HG02938 (cell line): ENCODE results near the gene CCDC106.

Experiments
- ATAC-seq: cut with Tn5 transposase; IDR thresholded peaks from one replicate; pipeline ENCODE4 v1.9.1; 2021; ENCODE audit warnings: mild to moderate bottlenecking, moderate library complexity; ENCODE audit not compliant: unreplicated experiment

Gene CCDC106

DNA sequence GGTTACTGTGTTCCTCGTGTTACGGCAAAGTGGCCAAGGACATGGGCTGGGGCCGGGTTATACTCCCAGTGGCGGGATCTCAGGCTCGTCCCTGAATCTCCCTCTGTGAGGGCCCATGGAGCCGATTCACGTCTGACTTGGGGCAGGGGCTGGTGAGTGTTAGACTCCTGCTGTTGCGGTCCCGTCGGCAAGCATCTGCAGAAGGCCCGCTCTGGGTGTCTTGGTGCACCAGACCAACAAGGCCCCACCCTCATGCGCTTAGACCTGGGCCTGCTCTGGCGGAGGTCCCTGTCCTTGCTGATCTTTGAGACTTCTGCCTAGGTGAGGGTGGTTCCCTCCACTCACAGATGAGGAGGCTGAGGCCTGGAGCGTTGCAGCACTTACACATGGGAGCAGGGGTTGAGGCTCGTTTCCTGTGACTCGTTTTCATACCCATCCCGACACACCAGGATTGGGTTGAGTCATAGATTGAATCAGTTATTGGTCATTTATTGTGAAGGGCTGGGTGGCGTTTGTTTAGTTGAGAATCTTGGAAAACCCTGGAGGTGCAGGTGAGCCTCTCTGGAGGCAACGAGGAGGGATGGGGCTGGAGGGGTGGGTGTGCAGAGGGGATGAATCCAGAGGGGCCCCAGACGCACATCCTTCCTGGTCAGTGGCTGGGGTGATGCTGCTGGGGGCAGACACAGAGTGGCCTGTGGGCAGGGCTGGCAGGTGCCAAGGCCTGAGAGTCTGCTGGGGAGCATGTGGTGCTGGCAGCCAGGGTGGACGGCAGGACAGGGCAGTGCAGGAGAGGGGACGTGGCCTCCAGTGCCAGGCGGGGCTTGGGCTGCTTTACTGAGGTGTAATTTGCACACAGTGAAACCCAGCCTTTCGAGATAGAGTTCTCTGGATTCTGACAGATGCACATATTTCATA is 31.6 kb downstream of the CCDC106 start:
- no peak for ATAC-seq

DNA sequence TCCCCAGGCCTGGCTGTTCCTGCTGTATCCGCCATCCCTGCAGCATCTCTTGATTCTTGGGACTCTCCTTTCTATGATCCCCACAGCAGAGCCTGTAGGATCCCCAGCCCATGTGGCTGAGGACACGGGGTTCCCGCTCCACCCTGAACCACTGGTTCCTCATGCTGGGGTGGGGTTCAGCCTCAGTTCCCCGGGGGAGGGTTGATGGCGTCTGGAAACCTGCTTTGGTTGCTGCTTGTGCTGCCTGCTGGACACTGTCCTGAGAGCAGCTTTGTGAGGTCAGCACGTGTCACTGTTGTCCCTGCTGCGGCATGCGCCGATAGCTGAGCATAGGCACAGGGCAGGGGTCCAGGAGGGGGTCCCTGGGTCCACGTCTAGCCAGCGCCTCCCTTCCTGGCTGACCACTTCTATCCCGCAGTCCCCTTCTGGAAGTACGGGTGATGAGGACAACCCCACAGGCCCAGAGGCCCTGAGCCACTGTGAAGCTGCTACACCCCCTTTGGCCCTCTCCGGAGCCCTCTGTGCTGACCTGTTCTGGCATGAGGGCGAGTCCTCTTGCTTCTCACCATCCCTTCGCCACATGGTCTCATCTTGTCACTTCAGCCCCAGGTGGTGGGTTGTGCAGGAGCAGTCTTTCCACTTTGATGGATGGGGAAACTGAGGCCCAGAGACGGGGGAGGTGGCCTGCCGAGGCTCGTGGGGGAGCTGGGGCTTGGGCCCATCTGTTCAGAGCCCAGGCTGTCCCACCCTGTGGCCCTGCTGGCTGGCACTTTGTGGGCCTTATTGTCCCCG is 32.5 kb downstream of the CCDC106 start:
- ATAC-seq = no peak

GRCh38 chr19:55681131-55682092 is 33.4 kb downstream of the CCDC106 start:
- ATAC-seq = no peak

DNA sequence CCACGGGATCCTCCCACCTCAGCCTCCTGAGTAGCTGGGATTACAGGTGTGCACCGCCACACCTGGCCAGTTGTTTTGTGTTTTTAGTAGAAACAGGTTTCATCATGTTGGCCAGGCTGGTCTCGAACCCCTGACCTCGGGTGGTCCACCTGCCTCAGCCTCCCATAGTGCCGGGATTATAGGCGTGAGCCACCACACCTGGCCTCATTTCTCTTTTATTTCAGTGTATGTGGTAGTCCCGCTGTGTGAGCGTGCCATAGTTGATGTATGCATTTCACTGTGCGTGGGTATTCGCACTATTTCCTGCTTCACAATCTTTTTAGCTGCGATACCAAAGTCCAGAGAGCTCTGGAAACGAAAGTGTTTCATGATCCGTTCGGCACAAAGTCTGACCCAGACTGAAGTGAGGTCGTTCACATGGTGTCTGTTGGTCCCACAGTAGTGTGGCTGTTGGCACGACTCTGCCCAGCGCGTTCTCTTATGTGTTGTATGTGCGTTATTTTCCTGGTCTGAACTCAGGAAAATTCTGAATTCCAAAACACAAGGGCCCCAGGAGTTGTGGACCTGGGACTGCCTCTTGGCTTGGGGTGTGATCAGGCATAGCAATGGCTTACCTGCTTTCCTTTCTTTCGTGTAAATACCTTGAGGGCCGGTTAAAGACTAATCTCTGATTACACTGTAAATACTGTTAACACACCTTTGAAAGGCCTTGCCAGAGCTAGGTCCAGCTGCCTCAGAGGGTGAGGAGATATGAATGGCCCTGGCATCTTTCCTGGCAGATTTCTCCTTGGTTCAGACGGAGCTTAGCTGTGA is 35.6 kb downstream of the CCDC106 start:
- ATAC-seq = no peak

DNA sequence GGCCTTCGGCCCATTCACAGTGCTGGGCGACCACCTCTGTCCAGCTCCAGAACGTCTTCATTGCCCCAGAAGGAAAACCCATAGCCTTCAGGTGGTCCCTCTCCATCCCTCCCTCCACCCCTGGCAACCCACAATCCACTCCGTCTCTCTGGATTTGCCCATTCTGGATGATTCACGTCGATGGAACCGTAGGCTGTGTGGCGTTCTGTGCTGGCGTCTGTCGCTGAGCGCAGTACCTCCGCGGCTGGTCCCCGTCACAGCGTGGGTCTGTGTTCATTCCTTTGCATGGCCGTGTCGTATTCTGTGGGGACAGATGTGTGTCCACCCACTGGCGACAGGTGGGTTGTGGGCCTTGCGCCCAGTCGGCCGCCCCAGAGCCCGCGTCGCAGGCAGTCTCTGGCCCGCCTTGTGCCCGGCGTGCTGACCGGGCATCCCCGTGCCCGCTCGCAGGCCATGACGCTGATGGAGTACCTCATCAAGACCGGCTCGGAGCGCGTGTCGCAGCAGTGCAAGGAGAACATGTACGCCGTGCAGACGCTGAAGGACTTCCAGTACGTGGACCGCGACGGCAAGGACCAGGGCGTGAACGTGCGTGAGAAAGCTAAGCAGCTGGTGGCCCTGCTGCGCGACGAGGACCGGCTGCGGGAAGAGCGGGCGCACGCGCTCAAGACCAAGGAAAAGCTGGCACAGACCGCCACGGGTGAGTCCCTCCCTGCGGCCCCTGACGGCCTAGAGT is 37.1 kb downstream of the CCDC106 start:
- no peak for ATAC-seq

DNA sequence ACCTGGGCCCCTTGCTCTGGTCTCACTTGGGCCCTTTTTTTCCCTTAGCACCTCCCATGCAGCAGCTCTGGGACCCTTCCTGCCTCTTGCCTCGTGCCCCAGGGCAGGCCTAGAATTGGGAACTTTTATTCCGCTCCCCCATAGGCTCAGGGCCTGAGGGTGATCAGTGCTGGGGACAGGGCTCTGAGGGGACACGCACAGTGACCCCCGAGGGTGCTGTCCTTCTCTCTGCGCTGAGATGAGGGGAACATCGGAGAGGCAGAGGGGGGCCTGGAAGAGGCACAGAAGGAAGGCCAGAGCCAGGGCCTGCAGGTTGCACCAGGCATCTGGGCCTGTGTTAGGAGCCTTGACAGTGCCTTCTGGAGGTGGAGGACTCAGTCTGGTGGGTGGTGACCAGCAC is 37.8 kb downstream of the CCDC106 start:
- no peak for ATAC-seq

DNA sequence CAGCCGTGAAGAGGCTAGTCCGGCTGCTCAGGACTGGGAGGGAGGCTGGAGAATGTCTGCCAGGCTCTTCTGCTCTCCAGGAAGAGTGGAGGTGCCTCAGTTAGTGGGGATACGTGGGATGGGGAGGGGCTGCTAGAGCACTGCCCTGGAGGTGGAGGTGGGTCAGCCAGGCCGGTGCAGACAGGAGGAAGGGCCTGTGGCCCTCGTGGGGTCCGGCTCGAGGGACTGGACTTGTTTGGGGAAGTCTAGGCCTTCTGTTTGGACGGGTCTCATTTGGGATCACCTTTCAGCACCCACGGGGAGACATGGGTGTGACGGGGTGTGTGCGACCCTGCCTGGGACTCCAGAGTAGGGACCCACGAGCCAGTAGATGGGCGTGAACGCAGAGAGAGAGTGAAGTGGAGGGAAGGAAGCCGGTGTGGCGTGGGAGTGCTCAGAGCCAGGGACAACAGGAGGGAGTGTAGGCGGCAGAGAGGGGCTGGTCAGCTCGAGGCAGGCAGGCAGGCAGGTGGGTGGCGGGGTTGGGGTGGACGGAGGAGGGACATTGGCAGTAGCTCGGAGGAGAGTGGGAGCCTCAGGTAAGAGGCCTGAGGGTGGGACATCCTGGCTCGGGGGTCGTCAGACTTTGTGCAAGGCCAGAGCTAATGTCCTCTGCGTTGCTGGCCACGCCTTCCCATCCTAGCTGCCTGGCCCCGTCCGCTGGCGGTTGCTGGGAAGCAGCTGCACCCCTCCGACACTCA is 38.5 kb downstream of the CCDC106 start:
- ATAC-seq = no peak

DNA sequence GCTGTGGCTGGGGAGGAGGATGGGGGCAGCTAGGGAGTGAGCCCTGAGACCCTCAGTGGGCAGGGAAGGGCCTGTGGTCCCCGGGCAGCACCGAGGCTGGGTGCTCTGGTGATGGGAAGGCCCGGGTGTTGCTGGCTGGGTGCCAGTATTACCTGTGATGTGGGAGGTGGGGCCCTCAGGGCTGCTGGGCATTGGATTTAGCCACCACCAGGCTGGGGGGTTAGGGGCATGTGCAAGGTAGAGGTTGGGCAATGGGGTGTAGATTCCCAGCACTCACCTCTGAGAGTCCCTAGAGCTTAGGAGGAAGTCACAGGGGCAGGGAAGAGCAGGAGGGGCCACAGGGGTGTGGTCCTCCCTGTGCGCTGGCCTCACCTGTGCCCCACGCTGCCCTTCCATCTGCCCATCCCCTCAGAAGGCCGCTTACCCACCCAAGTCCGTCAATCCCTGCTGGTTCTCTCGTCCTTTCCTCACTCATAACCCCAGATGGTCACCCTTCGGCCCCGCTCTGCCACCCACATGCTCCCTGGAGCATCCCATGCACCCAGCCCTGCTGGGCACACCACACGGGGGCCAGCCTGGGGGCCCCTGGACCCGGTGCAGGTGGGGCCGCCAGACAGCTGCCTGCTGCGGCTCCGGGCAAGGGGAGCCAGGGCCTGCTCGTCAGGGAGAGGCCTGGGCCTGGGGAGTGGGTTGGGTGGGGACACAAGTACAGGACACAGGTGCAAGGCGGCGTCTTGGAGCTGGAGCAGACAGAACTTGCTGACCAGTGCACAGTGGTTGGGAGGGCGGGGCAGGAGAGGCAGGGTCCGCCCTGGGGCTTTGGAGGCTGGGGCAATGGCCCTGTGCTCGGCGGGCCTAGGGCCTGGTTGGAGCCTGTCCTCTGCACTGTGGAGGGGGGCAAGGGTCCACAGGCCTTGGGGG is 39.5 kb downstream of the CCDC106 start:
- no peak for ATAC-seq

- no peak for ATAC-seq
Observed at GRCh38 chr19:55688422-55689218, 40.6 kb downstream of the CCDC106 start.

- ATAC-seq = no peak
Observed at GRCh38 chr19:55689411-55690108, 41.5 kb downstream of the CCDC106 start.

GRCh38 chr19:55690109-55690768 is 42.2 kb downstream of the CCDC106 start:
- no peak for ATAC-seq

DNA sequence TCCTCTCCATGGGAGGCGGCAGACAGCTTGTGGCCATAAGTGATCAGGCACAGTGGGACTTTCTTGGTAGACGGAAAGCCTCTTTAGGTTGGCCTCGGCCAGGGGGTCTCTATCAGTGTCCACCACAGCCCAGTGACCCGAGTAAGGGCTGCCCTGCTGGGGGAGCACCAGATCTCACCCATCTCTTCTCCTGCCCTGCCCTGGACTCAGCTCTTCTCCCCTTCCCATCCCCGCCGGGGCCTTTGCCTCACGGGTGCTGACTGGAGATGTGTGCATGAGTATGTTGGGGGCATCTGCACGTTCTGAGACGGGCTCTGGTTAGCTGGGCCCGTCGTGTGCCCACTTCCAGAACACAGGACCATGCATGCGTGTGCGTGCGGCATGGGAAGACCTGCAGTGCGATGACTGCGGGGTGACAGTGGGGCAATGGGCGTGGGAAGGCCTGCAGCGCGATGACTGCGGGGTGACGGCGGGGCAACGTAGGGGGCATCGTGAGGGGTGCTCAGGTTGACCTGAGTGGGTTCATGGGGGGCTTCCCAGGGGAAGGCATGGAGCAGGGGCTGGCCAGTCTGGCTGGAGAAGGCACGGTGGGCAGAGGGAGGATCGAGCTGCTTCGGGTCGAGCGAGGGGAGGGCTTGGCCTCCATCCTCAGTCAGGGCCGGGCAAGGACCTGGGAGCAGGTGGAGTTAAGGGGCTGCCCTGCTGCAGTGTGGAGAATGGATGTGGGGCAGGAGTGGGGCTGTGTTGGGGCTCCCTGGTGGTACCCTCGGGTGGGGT is 42.9 kb downstream of the CCDC106 start:
- ATAC-seq = no peak

DNA sequence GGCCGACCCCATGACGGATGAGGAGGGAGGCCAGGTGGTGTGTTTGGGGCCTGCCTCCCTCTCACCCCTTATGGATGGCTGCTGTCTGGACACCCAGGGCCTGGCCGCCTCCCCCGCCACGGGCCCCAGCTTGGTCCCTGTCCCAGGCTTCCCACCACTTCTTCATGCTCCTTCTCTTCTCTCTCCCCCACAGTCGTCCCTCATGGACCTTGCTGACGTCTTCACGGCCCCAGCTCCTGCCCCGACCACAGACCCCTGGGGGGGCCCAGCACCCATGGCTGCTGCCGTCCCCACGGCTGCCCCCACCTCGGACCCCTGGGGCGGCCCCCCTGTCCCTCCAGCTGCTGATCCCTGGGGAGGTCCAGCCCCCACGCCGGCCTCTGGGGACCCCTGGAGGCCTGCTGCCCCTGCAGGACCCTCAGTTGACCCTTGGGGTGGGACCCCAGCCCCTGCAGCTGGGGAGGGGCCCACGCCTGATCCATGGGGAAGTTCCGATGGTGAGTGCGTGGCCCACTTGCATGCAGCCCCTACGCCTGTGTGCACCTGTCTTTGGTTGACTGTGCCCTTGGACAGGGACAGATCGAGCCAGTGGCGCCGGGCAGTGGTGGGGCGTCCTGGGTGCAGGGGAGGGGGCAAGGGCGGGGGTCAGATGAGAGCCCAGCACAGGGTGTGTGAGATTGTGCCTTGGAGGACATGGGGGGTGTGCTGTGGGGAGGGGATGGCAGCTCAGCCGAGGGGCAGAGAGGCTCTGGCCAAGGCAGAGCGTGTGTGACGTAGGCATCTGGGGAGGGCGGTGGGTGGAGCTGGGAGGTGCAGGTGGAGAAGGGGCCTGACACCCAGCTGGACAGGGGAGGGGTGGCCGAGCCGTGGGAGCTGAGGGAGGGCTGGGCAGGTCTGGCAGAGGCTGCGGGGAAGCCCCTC is 43.8 kb downstream of the CCDC106 start:
- ATAC-seq = no peak

DNA sequence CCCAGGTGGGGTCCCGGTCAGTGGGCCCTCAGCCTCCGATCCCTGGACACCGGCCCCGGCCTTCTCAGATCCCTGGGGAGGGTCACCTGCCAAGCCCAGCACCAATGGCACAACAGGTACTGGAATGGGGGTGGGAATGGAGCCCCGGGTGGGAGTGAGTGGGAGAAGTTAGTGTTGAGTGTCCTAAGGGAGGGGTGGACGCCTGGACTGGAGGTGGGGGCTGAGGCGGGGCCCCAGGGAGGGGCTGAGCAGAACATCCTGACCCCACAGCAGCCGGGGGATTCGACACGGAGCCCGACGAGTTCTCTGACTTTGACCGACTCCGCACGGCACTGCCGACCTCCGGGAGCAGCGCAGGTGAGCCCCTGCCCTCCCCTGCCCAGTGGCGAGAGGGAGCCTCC is 44.7 kb downstream of the CCDC106 start:
- no peak for ATAC-seq
